ENCODE data around the gene PIKFYVE. TPM values are rescaled to one million over a fixed set of nuclear protein-coding genes. Genes with fewer than 3 reads are reported as not detected.
"Not testable (repeated sequence)": the region's sequence is repeated elsewhere in the genome, so short reads cannot be mapped to it uniquely, and the experiment has no call there.

The PIKFYVE gene
- total and polyA plus RNA-seq, 10 of the 15 experiments (the other 5 are each of a cell fraction or from before 2014, with no cell fraction given) = 5.2 to 41.7 (median 19.6) TPM

- intact Hi-C loops (cut with micrococcal nuclease; ENCODE audit: unreplicated experiment) (no loop called here), in situ Hi-C loops (cut with MboI) (no loop called here)
- ATAC-seq (no peak), FAIRE-seq (peak; percentile 41), DNase-seq (ENCODE audit: low read depth, low spot score) (no peak)
- 98% methylated on average over 3 of the region's 3 CpGs for WGBS (ENCODE audit: insufficient coverage, insufficient replicate concordance, low lambda C conversion rate, missing lambda C conversion rate)
- no peak overlapping the region for H3K27ac ChIP-seq (ENCODE audit: control insufficient read depth, insufficient read depth)
- H3K36me3 ChIP-seq (ENCODE audit: control insufficient read depth in 2 of 2, insufficient read depth in 2 of 2, low read length in 1 of 2) = peaks cover 6 to 28% of the 10 kb centered on the region in 2 experiments
- H3K9ac ChIP-seq (ENCODE audit: control insufficient read depth, insufficient read depth, low read length) = no peak overlapping the region
- CTCF ChIA-PET = interaction anchor here (0.9 to 1.7 kb wide), 6 partner anchors 8 to 102 kb away, joined by 3 to 6 read pairs (median 3); partner anchors contain the start of gene IDH1
- POLR2A ChIA-PET = interaction anchor here (0.9 kb wide), 1 partner anchor 34 kb away, joined by 5 read pairs; no protein-coding TSS in a partner anchor
- RAD21 ChIA-PET (ENCODE audit: unreplicated experiment) = interaction anchor here (0.9 kb wide), 1 partner anchor 89 kb away, joined by 3 read pairs; the partner anchor contains the start of gene PIKFYVE
- H3K4me2 ChIP-seq (ENCODE audit: control insufficient read depth, insufficient read depth) = no peak overlapping the region
- H3K79me2 ChIP-seq (ENCODE audit: control insufficient read depth, insufficient read depth, low read length) = no peaks in the 10 kb centered on the region
- no peak overlapping the region for H3K4me3 ChIP-seq
- H4K20me1 ChIP-seq (ENCODE audit: control insufficient read depth, insufficient read depth) = no peaks in the 10 kb centered on the region
- TF ChIP-seq PAX5 (IDR thresholded peaks at IDR 0.05; ENCODE audit: borderline replicate concordance, low read depth, low read length) = no peak
- TF ChIP-seq BACH1 (IDR thresholded peaks at IDR 0.05; ENCODE audit: borderline replicate concordance) = no peak
- no peak for TF ChIP-seq ESRRA (IDR thresholded peaks at IDR 0.05; ENCODE audit: low read length)
- no peak for TF ChIP-seq WRNIP1 (IDR thresholded peaks at IDR 0.05; ENCODE audit: borderline replicate concordance, low read depth, low read length)
- no peak for TF ChIP-seq ZSCAN29 (IDR thresholded peaks at IDR 0.05)
- TF ChIP-seq IRF4 (IDR thresholded peaks at IDR 0.05; ENCODE audit: low read depth, low read length) = no peak
- TF ChIP-seq CBX3 (IDR thresholded peaks at IDR 0.05; ENCODE audit: borderline replicate concordance, low read depth) = no peak
- TF ChIP-seq NR2C1 (IDR thresholded peaks at IDR 0.05) = no peak
- no peak for TF ChIP-seq ZBTB33 (IDR thresholded peaks at IDR 0.05)
- no peak for TF ChIP-seq ELK1 (IDR thresholded peaks at IDR 0.05; ENCODE audit: low read depth, low read length)
- TF ChIP-seq IRF3 (IDR thresholded peaks at IDR 0.05) = no peak
- H3K27me3 ChIP-seq (replicated peaks in 1 of 2; ENCODE audit: control insufficient read depth in 2 of 2, insufficient read depth in 2 of 2, low read length in 1 of 2) = no peaks in the 10 kb centered on the region
- no peaks in the 10 kb centered on the region for H3K4me1 ChIP-seq (ENCODE audit: control insufficient read depth, insufficient read depth, low read length)
- no TSS peak for BruUV-seq (replicated peaks)
- no peaks in the 10 kb centered on the region; the same call in 2 of the 3 replicates for H3K9me3 ChIP-seq (replicated peaks; ENCODE audit: control insufficient read depth, insufficient read depth, low read length)
- H2AFZ ChIP-seq (ENCODE audit: control insufficient read depth, low read depth, low read length) = no peak overlapping the region
- SMC1A ChIA-PET (ENCODE audit: uncharacterized antibody, unreplicated experiment) = interaction anchor here (0.6 to 2.7 kb wide), 11 partner anchors 8 to 636 kb away, joined by 3 to 8 read pairs (median 3); no protein-coding TSS in a partner anchor
Observed at GRCh38 chr2:208354964-208355381, 88.9 kb downstream of the PIKFYVE start.

GRCh38 chr2:208356420-208356819 is 90.4 kb downstream of the PIKFYVE start:
- H2AFZ ChIP-seq (ENCODE audit: control insufficient read depth, low read depth, low read length); H4K20me1 ChIP-seq (ENCODE audit: control insufficient read depth, insufficient read depth); POLR2A ChIA-PET; H3K79me2 ChIP-seq (ENCODE audit: control insufficient read depth, insufficient read depth, low read length); FAIRE-seq; H3K27ac ChIP-seq (ENCODE audit: control insufficient read depth, insufficient read depth); intact Hi-C loops (cut with micrococcal nuclease; ENCODE audit: unreplicated experiment); H3K27me3 ChIP-seq (replicated peaks in 1 of 2; ENCODE audit: control insufficient read depth in 2 of 2, insufficient read depth in 2 of 2, low read length in 1 of 2); H3K4me1 ChIP-seq (ENCODE audit: control insufficient read depth, insufficient read depth, low read length); ATAC-seq; H3K4me2 ChIP-seq (ENCODE audit: control insufficient read depth, insufficient read depth); DNase-seq (ENCODE audit: low read depth, low spot score); H3K9ac ChIP-seq (ENCODE audit: control insufficient read depth, insufficient read depth, low read length); H3K4me3 ChIP-seq; RAD21 ChIA-PET (ENCODE audit: unreplicated experiment); BruUV-seq (replicated peaks); H3K9me3 ChIP-seq (replicated peaks; ENCODE audit: control insufficient read depth, insufficient read depth, low read length); in situ Hi-C loops (cut with MboI): not testable (repeated sequence)
- 33% methylated on average over 3 of the region's 3 CpGs for WGBS (ENCODE audit: insufficient coverage, insufficient replicate concordance, low lambda C conversion rate, missing lambda C conversion rate)
- SMC1A ChIA-PET (ENCODE audit: uncharacterized antibody, unreplicated experiment) = interaction anchor here (1.3 to 2.7 kb wide), 3 partner anchors 10 to 35 kb away, joined by 3 to 8 read pairs (median 7); no protein-coding TSS in a partner anchor
- CTCF ChIA-PET = interaction anchor here (1.0 to 1.7 kb wide), 2 partner anchors 10 to 39 kb away, joined by 3 to 6 read pairs; no protein-coding TSS in a partner anchor
- peaks cover 4 to 23% of the 10 kb centered on the region in 2 experiments for H3K36me3 ChIP-seq (ENCODE audit: control insufficient read depth in 2 of 2, insufficient read depth in 2 of 2, low read length in 1 of 2)

All from GM12878 (cell line).